H9 (cell line): ENCODE measurements around the gene RCAN1. TPM values are rescaled to one million over a fixed set of nuclear protein-coding genes. Genes with fewer than 3 reads are reported as not detected.

Experiments
- DNase-seq: peaks from one replicate; pipeline ENCODE4 v3.0.0-alpha.2; 2017
- H2AFZ ChIP-seq: one replicate; pipeline ENCODE4 v1.6.1; 2013; ENCODE audit warnings: mild to moderate bottlenecking, low read length, control low read depth, moderate library complexity
- H2AK5ac ChIP-seq: 2 replicates; pipeline ENCODE4 v1.6.1; 2013; ENCODE audit warnings: low read length, control low read depth, mixed read lengths; ENCODE audit not compliant: insufficient read length
- H2BK120ac ChIP-seq: one replicate; pipeline ENCODE4 v1.6.1; 2013; ENCODE audit warnings: low read depth, mild to moderate bottlenecking, low read length, control low read depth, inconsistent platforms; ENCODE audit not compliant: poor library complexity, severe bottlenecking
- H2BK12ac ChIP-seq: 2 replicates; pipeline ENCODE4 v1.6.1; 2013; ENCODE audit warnings: low read length, control low read depth, mixed read lengths, low read depth; ENCODE audit not compliant: insufficient read length
- H2BK15ac ChIP-seq: 2 replicates; pipeline ENCODE4 v1.6.1; 2013; ENCODE audit warnings: low read depth, low read length, control low read depth
- H2BK20ac ChIP-seq: one replicate; pipeline ENCODE4 v1.6.1; 2013; ENCODE audit warnings: low read depth, mild to moderate bottlenecking, low read length, control low read depth, inconsistent platforms; ENCODE audit not compliant: poor library complexity, severe bottlenecking
- H2BK5ac ChIP-seq: 2 replicates; pipeline ENCODE4 v1.6.1; 2013; ENCODE audit warnings: low read length, control low read depth, mixed read lengths; ENCODE audit not compliant: insufficient read length
- H3K14ac ChIP-seq: 2 replicates; pipeline ENCODE4 v1.6.1; 2013; ENCODE audit warnings: low read length, control low read depth; ENCODE audit not compliant: insufficient read depth
- H3K18ac ChIP-seq: 2 replicates; pipeline ENCODE4 v1.6.1; 2013; ENCODE audit warnings: low read depth, mild to moderate bottlenecking, mixed read lengths, low read length, control low read depth; ENCODE audit not compliant: insufficient read length
- H3K23ac ChIP-seq: 2 replicates; pipeline ENCODE4 v1.6.1; 2013; ENCODE audit warnings: low read length, control low read depth, mixed read lengths, low read depth; ENCODE audit not compliant: insufficient read length
- H3K23me2 ChIP-seq: 2 replicates; pipeline ENCODE4 v1.6.1; 2013; ENCODE audit warnings: low read depth, mild to moderate bottlenecking, mixed read lengths, low read length, control low read depth; ENCODE audit not compliant: insufficient read length, poor library complexity, severe bottlenecking
- H3K27ac ChIP-seq: 2 replicates; pipeline ENCODE4 v1.5.1; 2013; ENCODE audit warnings: low read length, control low read depth, mixed read lengths, low read depth; ENCODE audit not compliant: insufficient read length
- H3K27me3 ChIP-seq: 2 replicates; pipeline ENCODE4 v1.6.1; 2013; ENCODE audit warnings: low read length, control low read depth, inconsistent platforms; ENCODE audit not compliant: insufficient read depth
- H3K4ac ChIP-seq: 2 replicates; pipeline ENCODE4 v1.6.1; 2013; ENCODE audit warnings: low read depth, mild to moderate bottlenecking, control low read depth, inconsistent platforms, low read length, moderate library complexity
- H3K4me1 ChIP-seq: 2 replicates; pipeline ENCODE4 v1.6.1; 2013; ENCODE audit warnings: low read length, control low read depth, inconsistent platforms; ENCODE audit not compliant: insufficient read depth
- H3K4me2 ChIP-seq: 2 replicates; pipeline ENCODE4 v1.6.1; 2013; ENCODE audit warnings: low read length, control low read depth, mixed read lengths; ENCODE audit not compliant: insufficient read length, insufficient read depth
- H3K56ac ChIP-seq: 2 replicates; pipeline ENCODE4 v1.6.1; 2013; ENCODE audit warnings: low read depth, mild to moderate bottlenecking, mixed read lengths, low read length, control low read depth; ENCODE audit not compliant: insufficient read length
- H3K79me1 ChIP-seq: 2 replicates; pipeline ENCODE4 v1.6.1; 2013; ENCODE audit warnings: low read depth, mild to moderate bottlenecking, moderate library complexity, low read length, control low read depth, inconsistent platforms; ENCODE audit not compliant: insufficient read depth, poor library complexity, severe bottlenecking
- H3K79me2 ChIP-seq: 2 replicates; pipeline ENCODE4 v1.6.1; 2013; ENCODE audit warnings: low read length, control low read depth, inconsistent platforms; ENCODE audit not compliant: insufficient read depth
- H3K9ac ChIP-seq: 2 replicates; pipeline ENCODE4 v1.6.1; 2013; ENCODE audit warnings: low read length, control low read depth, mixed read lengths; ENCODE audit not compliant: insufficient read length; ENCODE audit errors: extremely low read depth
- H3K9me3 ChIP-seq: one replicate; pipeline ENCODE4 v1.6.1; 2013; ENCODE audit warnings: low read depth, low read length, inconsistent platforms; ENCODE audit not compliant: control insufficient read depth
- H3T11ph ChIP-seq: one replicate; pipeline ENCODE4 v1.6.1; 2013; ENCODE audit warnings: mild to moderate bottlenecking, low read length, control low read depth, inconsistent platforms
- H4K20me1 ChIP-seq: one replicate; pipeline ENCODE4 v1.6.1; 2013; ENCODE audit not compliant: control insufficient read depth, insufficient read length, insufficient read depth
- H4K5ac ChIP-seq: 2 replicates; pipeline ENCODE4 v1.6.1; 2013; ENCODE audit warnings: low read depth, mild to moderate bottlenecking, mixed read lengths, low read length, control low read depth; ENCODE audit not compliant: insufficient read length
- H4K8ac ChIP-seq: replicated peaks from 2 replicates; pipeline ENCODE4 v1.6.1; 2013; ENCODE audit warnings: low read length, control low read depth, mixed read lengths, low read depth; ENCODE audit not compliant: insufficient read length
- H4K91ac ChIP-seq: 2 replicates; pipeline ENCODE4 v1.6.1; 2013; ENCODE audit warnings: low read depth, mild to moderate bottlenecking, moderate library complexity, mixed read lengths, low read length, control low read depth; ENCODE audit not compliant: insufficient read length
- H3K27ac Mint-ChIP-seq, 3 experiments: 2 replicates in 2 of 3; 3 replicates in 1 of 3; pipeline ENCODE4 v1.8.0; 2020 to 2021; ENCODE audit warnings: mixed read lengths in 3 of 3, mild to moderate bottlenecking in 1 of 3, moderate library complexity in 1 of 3
- H3K27me3 Mint-ChIP-seq: 2 replicates; pipeline ENCODE4 v1.8.0; 2021; ENCODE audit warnings: low read depth, mild to moderate bottlenecking, moderate library complexity, mixed read lengths
- H3K36me3 Mint-ChIP-seq, 3 experiments: 2 replicates in 2 of 3; 3 replicates in 1 of 3; pipeline ENCODE4 v1.8.0; 2020 to 2021; ENCODE audit warnings: low read depth in 3 of 3, mixed read lengths in 3 of 3; ENCODE audit not compliant: insufficient read depth in 1 of 3
- H3K4me1 Mint-ChIP-seq, 2 experiments: 2 replicates each; pipeline ENCODE4 v1.8.0; 2020; ENCODE audit warnings: mixed read lengths in 2 of 2
- H3K4me3 Mint-ChIP-seq, 2 experiments: 2 replicates in 1 of 2; 3 replicates in 1 of 2; pipeline ENCODE4 v1.8.0; 2020 to 2021; ENCODE audit warnings: mild to moderate bottlenecking in 2 of 2, mixed read lengths in 2 of 2, moderate library complexity in 1 of 2
- H3K9me3 Mint-ChIP-seq, 2 experiments: 2 replicates in 1 of 2; 3 replicates in 1 of 2; pipeline ENCODE4 v1.8.0; 2020; ENCODE audit warnings: mild to moderate bottlenecking in 2 of 2, mixed read lengths in 2 of 2, moderate library complexity in 1 of 2
- WGBS: extraction: QIAGEN DNeasy Blood & Tissue Kit; methylation state at CpG from one replicate; pipeline ENCODE4 v1.1.7; 2013; ENCODE audit warnings: missing lambda C conversion rate, low lambda C conversion rate, mixed read lengths; ENCODE audit not compliant: insufficient read length; ENCODE audit errors: extremely low coverage; 5-methylcytosine and 5-hydroxymethylcytosine counted together
- total RNA-seq: library from RNA; stranded (reverse); gene quantifications from 2 replicates; pipeline ENCODE4 v1.2.1, GENCODE V29; 2021
- TF ChIP-seq, protein P1 (sequence below): fragments of 200-600 bp; sonication (generic); conservative IDR thresholded peaks from 3 replicates; pipeline ENCODE4 v1.8.0; 2021; ENCODE audit warnings: antibody characterized with exemption, mild to moderate bottlenecking

Gene RCAN1
- total RNA-seq, 1 experiment from 2014 or later = 7.0 TPM

DNA sequence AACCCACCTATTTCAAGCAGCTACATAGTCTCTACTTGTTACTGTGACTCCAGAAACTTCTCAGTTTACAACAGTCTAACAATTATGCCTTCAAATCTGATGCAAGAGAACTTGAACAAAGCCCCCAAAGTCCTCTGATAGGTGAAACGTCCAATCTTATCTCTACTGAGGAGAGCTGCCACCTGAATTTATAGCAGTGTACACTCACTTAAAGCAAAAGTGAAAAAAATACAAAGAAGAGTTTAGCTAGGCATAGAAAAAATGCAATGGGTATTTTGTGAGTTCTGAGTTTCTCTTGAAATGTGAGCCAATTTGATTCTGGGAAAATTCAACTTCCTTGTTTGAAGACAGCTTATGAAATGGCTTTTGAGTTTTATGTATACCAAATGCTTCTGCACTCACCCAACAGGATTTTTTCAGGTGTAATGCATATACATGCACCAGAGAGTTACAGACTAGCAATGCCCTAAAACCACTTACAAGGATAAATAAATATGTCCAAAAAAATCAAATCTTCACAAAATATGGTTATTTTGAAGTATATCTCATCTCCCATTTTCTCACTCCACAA, 36.0 kb upstream of the RCAN1 start:
- Histone ChIP-seq H2AFZ (no peak overlapping the region), H4K20me1 (no peaks in the 10 kb centered on the region), H3K79me2 (no peaks in the 10 kb centered on the region), H3K14ac (no peak overlapping the region), H2AK5ac (no peak overlapping the region), H3K4me1 (no peaks in the 10 kb centered on the region), H2BK15ac (no peak overlapping the region), H3K18ac (no peak overlapping the region), H4K91ac (no peak overlapping the region), H3K79me1 (no peaks in the 10 kb centered on the region), H2BK120ac (no peak overlapping the region), H3K23ac (no peak overlapping the region), H3K27me3 (no peaks in the 10 kb centered on the region), H3K56ac (no peak overlapping the region), H3K9ac (no peak overlapping the region), H3K4ac (no peak overlapping the region), H2BK12ac (no peak overlapping the region), H4K5ac (no peak overlapping the region), H3K23me2 (no peaks in the 10 kb centered on the region), H3K9me3 (no peaks in the 10 kb centered on the region), H3K27ac (no peak overlapping the region), H2BK5ac (no peak overlapping the region), H3K4me2 (no peak overlapping the region), H2BK20ac (no peak overlapping the region), H3T11ph (no peak overlapping the region), H4K8ac (no peak overlapping the region)
- Mint-ChIP-seq H3K27me3 (peaks cover 10% of the 10 kb centered on the region), H3K36me3 (peaks cover 0 to 3% (median 0%) of the 10 kb centered on the region in 3 experiments; a peak in 1 of 7 replicates), H3K4me1 (no peaks in the 10 kb centered on the region), H3K9me3 (peaks cover 0 to 7% of the 10 kb centered on the region in 2 experiments), H3K4me3 (no peak overlapping the region), H3K27ac (no peak overlapping the region)
- no CpG with 5 or more reads among the region's 1 CpG for WGBS
- DNase-seq = no peak
- TF ChIP-seq, protein P1, sequence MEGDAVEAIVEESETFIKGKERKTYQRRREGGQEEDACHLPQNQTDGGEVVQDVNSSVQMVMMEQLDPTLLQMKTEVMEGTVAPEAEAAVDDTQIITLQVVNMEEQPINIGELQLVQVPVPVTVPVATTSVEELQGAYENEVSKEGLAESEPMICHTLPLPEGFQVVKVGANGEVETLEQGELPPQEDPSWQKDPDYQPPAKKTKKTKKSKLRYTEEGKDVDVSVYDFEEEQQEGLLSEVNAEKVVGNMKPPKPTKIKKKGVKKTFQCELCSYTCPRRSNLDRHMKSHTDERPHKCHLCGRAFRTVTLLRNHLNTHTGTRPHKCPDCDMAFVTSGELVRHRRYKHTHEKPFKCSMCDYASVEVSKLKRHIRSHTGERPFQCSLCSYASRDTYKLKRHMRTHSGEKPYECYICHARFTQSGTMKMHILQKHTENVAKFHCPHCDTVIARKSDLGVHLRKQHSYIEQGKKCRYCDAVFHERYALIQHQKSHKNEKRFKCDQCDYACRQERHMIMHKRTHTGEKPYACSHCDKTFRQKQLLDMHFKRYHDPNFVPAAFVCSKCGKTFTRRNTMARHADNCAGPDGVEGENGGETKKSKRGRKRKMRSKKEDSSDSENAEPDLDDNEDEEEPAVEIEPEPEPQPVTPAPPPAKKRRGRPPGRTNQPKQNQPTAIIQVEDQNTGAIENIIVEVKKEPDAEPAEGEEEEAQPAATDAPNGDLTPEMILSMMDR = no peak
